Fibroblast of mammary gland (primary cell): ENCODE results near the gene SAE1.

Source experiments
- DNase-seq: peaks from one replicate; pipeline ENCODE4 v3.0.0-alpha.2; 2010; ENCODE audit warnings: low read depth
- H3K4me3 ChIP-seq: 2 replicates; pipeline ENCODE4 v1.5.1; 2011; ENCODE audit warnings: low read depth, mild to moderate bottlenecking, low read length, moderate library complexity; ENCODE audit not compliant: control insufficient read depth
- TF ChIP-seq, protein P1 (sequence below): conservative IDR thresholded peaks from 2 replicates; pipeline ENCODE4 v1.5.1; 2011; ENCODE audit warnings: low read depth, low read length, inconsistent platforms; ENCODE audit not compliant: control insufficient read depth, insufficient read depth

SAE1 gene

DNA sequence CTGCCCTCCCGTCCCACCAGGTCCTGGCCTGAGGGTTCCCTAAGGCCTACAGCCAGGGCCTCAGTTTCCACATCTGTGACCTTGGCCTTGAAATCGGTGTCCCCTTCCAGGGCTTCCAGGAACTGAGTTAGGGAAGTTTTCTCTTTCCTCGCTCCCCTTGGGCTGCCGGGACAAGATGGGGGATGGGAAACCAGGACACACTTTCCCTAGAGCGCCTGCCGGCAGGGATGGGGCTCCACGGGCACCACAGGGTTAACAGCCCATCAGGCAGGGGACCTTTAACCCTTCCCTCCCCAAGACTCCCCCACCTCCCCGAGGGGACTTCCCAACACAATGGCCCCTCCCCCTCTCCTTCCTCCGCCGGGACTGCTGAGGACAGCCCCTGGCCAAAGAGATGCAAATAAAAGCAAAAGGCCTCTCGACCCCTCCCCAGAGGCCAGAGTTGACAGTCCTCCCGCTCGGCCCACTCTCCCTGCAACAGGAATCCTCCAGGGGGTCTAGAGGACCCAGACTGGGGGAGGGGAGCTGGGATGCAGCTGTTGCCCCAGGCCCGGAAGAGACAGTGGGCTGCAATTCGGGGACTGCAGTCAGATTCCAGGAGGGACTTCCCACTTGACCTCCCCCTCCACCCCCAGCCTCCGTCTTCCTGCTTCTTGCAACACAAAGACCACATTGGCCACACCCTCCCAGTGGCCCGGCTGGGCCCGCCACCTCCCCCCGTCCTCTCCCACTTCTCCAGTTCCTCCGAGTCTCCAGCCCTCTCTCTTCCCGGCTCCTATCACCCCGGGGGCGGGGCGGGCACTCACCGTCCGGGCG lies 96.9 kb downstream of the SAE1 start:
- TF ChIP-seq, protein P1, sequence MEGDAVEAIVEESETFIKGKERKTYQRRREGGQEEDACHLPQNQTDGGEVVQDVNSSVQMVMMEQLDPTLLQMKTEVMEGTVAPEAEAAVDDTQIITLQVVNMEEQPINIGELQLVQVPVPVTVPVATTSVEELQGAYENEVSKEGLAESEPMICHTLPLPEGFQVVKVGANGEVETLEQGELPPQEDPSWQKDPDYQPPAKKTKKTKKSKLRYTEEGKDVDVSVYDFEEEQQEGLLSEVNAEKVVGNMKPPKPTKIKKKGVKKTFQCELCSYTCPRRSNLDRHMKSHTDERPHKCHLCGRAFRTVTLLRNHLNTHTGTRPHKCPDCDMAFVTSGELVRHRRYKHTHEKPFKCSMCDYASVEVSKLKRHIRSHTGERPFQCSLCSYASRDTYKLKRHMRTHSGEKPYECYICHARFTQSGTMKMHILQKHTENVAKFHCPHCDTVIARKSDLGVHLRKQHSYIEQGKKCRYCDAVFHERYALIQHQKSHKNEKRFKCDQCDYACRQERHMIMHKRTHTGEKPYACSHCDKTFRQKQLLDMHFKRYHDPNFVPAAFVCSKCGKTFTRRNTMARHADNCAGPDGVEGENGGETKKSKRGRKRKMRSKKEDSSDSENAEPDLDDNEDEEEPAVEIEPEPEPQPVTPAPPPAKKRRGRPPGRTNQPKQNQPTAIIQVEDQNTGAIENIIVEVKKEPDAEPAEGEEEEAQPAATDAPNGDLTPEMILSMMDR, result no peak
- DNase-seq, result peak; percentile 95
- peak overlapping the region; percentile 49 for H3K4me3 ChIP-seq

DNA sequence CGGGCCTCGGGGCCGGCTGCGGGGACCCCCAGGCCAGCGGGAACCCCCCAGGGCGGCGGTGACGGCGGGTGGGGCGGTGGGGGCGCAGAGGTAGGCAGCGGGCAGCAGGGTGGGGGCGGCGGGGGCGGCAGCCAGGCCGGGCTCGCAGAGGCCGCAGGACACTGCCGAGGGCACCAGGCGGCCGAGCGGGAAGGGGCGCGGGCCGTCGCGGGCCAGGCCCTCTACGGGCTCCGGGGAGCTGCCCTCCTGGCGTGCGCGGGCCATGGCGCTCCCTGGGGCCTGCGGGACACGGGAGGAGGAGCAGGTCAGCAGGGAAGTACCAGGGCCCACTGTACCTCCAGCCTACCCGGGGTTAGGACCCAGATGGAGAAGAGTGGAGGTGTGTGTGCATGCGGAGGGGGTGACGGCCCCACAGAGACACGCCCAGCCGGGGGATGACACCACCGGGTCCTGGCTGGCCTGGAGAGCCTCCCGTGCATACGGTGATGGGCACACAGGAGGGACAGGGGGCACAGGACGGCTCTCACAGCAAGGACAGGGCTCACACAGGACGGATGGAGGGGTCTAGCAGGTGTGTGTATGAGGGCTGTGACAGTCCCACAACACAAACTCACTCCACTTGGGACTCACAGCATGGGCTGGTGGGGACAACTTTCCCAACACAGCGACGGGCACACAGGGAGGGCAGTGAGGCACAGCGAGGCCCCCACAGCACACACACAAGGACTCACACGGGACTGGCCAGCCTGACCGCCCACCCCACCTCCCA lies 97.7 kb downstream of the SAE1 start:
- H3K4me3 ChIP-seq, result peak overlapping the region; percentile 93
- DNase-seq, result no peak
- TF ChIP-seq, protein P1, result no peak

DNA sequence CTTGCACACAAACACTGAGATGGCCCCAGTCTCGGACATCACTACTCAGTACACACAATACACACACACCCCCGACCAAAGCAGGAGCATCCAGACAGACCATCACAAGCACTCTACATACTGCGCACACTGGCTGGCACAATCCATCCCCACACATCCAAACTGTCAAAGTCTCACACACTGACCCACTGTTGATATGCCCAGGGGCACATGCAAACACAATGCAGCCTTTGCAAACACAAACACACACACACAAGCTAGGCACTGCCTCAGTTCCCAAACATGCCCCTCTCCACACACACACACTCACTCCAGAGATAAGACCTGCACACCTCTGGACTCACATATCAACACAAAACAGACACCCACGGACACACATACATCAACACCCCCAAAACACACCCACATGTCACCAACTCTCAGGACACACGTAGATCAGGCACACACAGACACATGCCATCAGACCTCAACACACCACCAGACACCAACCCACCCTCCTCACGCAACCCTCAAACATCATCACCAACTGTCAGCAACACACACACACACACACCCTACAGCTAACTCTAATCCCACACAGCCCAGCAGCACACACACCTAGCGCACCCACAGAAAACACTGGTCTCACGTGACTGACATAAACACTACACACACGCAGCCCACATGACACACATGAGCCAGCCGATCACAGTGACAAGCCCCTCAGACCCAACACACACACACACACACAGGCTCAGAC lies 98.5 kb downstream of the SAE1 start:
- peak; percentile 41 for DNase-seq
- TF ChIP-seq, protein P1, result no peak
- peak overlapping the region; percentile 93 for H3K4me3 ChIP-seq

DNA sequence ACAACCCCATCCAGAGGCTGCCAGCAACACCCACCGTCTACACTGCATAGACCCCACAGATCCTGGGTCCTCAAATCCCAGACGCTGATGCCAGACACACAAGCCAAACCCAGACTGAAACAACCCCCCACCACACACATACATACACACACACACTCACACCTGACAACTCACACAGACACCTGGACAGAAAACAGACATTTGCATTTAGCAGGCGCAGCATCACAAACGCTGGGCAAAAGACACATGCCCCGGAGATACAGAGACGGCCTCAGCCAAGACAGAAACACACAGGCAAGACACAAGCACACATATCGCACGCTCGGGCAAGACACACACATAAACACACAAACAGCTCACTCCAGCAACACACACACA lies 99.0 kb downstream of the SAE1 start:
- DNase-seq, result peak; percentile 30
- TF ChIP-seq, protein P1, result no peak
- H3K4me3 ChIP-seq, result peak overlapping the region; percentile 93

DNA sequence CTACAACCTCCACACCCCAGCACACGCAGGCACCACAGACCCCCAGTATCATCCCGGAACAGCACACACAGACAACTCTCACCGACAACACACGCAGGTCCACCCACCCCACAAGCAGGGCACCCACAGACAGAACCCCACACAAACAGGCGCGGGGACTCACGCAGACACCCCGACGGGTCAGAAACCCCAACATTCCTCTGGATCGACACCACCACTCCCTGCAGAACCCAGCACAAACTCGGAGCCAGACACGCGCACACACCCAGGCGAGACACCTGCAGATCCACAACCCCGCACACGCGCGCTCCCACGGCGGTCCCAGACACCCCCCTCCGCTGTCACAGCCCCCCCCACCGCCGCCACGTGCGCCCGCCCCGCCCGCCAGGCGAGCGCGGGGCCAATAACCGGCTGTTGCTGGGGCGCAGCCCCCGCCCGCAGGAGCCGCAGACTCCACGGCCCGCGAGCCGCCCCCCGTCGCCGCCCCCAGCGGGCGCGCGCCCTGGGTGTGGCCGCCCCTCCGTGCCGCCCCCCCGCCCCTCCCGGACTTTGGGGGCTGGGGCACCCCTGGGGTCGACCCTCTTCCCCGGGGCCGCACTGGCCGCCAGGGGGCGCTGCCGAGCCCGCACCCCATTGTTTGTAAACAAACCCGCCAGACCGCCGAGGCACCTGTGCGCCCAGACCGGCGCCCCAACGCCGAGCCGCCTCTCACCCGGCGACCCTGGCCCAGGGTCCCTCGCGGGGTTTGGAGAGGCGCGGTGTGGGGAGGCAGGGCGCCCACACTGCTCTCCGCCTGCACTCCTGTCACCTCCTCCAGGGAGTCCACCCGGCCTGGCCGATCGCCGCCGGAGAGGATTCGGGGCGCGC lies 99.7 kb downstream of the SAE1 start:
- TF ChIP-seq, protein P1, result peak; percentile 43
- peak overlapping the region; percentile 93 for H3K4me3 ChIP-seq
- peak; percentile 29 for DNase-seq

DNA sequence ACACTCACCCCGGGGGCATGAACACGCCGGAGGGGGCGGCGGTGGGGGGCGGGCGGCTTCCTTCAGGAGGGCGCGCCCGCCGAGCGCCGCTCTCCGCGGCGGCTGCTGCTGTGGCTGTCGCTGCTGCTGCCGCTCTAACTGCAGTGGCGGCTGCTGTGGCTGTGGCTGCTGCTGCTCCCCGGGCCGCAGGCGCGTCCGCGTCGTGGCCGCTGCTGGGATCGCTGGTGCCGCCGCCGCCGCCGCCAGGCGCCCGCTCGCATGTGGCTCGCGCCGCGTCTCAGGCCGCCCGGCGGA lies 100.2 kb downstream of the SAE1 start, which contains the start of gene BBC3:
Gene BBC3, minus strand, starts transcription at position 279 of the 294 bp plus-strand sequence. CDS start 2,768 bp downstream, outside the sequence.
- no peak for DNase-seq
- TF ChIP-seq, protein P1, result no peak
- H3K4me3 ChIP-seq, result peak within 1 kb of the TSS; percentile 93
